Ovary (tissue), 9 donors: ENCODE measurements around the gene CHPF. TPM values are rescaled to one million over a fixed set of nuclear protein-coding genes. Genes with fewer than 3 reads are reported as not detected.

Experiments
- DNase-seq, 5 donors: peaks; one replicate each; pipeline ENCODE4 v3.0.0-alpha.2; 2019 to 2020
- H3K27ac ChIP-seq, 2 donors: fragments of 200-600 bp; one replicate each; pipeline versions ENCODE4 v1.5.1 to v1.8.0; 2019 to 2022
- H3K27me3 ChIP-seq: fragments of 200-600 bp; one replicate; pipeline ENCODE4 v1.8.0; 2022
- H3K36me3 ChIP-seq: fragments of 200-600 bp; sonication (generic); one replicate; pipeline ENCODE4 v1.5.1; 2019
- H3K4me1 ChIP-seq: one replicate; pipeline ENCODE4 v1.8.1; 2013; ENCODE audit warnings: mild to moderate bottlenecking, moderate library complexity; ENCODE audit not compliant: insufficient read depth
- H3K4me3 ChIP-seq: fragments of 200-600 bp; sonication (generic); one replicate; pipeline ENCODE4 v1.5.1; 2017
- H3K9me3 ChIP-seq, 2 donors: fragments of 200-600 bp in 1 of 2; sonication (generic) in 1 of 2; one replicate each; pipeline versions ENCODE4 v1.5.1 to v1.8.1; 2013 to 2019; ENCODE audit warnings: mild to moderate bottlenecking in 1 of 2, moderate library complexity in 1 of 2
- EP300 ChIP-seq: sonication (generic); formaldehyde crosslinking; IDR thresholded peaks from one replicate; pipeline ENCODE4 v1.6.1; 2017; ENCODE audit warnings: antibody characterized with exemption
- POLR2A ChIP-seq: fragments of 450-650 bp; IDR thresholded peaks from one replicate; pipeline ENCODE4 v1.6.1; 2017; ENCODE audit warnings: antibody characterized with exemption, mild to moderate bottlenecking, moderate library complexity
- WGBS, 3 donors: extraction: QIAGEN DNeasy Blood & Tissue Kit in 1 of 3; methylation state at CpG; one replicate each; pipeline versions ENCODE4 v1.1.5 to v1.1.7; 2013 to 2017; 5-methylcytosine and 5-hydroxymethylcytosine counted together
- intact Hi-C, 4 donors: fragments of 100-400 bp; cut with DNase I; formaldehyde crosslinking; loops; one replicate each; pipeline versions ENCODE4 v1.11.0 to v1.15.1; 2022 to 2023
- microRNA-seq, 3 donors: library from miRNA; unstranded; fragments of <30 nt; microRNA quantifications; one replicate each; pipeline versions ENCODE4 to v1.2.0, GENCODE V29; 2019 to 2020
- polyA plus RNA-seq, 2 donors: library from polyadenylated mRNA; stranded (reverse); fragments of 200-250 nt in 1 of 2; fragments of 350-450 nt in 1 of 2; fragmentation: Illumina TruSeq in 1 of 2; extraction: RNeasy Lipid Tissue Mini Kit (QIAGEN cat#74804) in 1 of 2; gene quantifications; one replicate each; pipeline ENCODE4 v1.2.3, GENCODE V29; 2013 to 2014
- small RNA-seq: library from RNA; depleted of rRNA; stranded (forward); fragments of <200 nt; gene quantifications from one replicate; pipeline ENCODE3, GENCODE V24; 2016
- total RNA-seq, 7 donors: library from RNA; depleted of rRNA in 2 of 7; stranded (reverse); fragments of >200 nt in 2 of 7; fragmentation: NEBNext Ultra II Directional in 3 of 7; extraction: Animal tissue kit (Norgen Biotek cat#: 25700) in 3 of 7; gene quantifications; one replicate each; pipeline versions ENCODE4 v1.1.0 to v1.2.4, GENCODE V29; 2016 to 2023
- TF ChIP-seq, protein P1 (sequence below), 3 donors: fragments of 450-650 bp in 2 of 3; fragments of 200-600 bp in 1 of 3; IDR thresholded peaks; one replicate each; pipeline versions ENCODE4 v1.5.1 to v1.8.0; 2016 to 2022; ENCODE audit warnings: antibody characterized with exemption in 3 of 3, mild to moderate bottlenecking in 1 of 3
- donor health status: DM: no; HTN: no; CAD: no; lungs with moderate emphysema.
- donor health status: DM: no; HTN: no; CAD: no.
- donor health status: Bipolar disorder and iron deficiency.
- donor health status: DM: yes; HTN: yes; CAD: no.
- donor health status: DM: no; HTN: no; CAD: no.
- donor health status: DM: yes; HTN: yes; CAD: no.

Gene CHPF
- total and polyA plus RNA-seq, 9 donors, result 4.0 to 181 (median 120) TPM

GRCh38 chr2:219491278-219491963 is 52.2 kb downstream of the CHPF start:
- intact Hi-C loops, result no loop called here
- WGBS, 3 donors, result 86 to 88% (median 87%) methylated on average over 14 of the region's 14 CpGs

DNA sequence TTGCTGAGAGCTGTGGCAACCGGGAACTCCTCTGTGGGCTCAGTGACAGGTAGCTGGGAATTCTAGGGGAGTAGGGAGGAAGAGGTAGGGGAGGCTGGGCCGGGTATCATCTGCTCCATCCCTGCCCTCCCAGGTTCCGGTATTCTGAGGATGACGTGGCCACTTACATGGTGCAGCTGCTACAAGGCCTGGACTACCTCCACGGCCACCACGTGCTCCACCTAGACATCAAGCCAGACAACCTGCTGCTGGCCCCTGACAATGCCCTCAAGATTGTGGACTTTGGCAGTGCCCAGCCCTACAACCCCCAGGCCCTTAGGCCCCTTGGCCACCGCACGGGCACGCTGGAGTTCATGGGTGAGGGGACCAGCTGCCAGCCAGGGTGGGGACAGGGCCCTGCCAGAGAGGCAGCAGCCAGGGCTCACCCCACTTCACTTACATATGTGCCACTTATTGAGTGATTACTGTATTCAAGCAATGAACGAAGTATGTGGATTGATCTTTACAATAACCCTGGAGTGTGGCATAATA is 52.9 kb downstream of the CHPF start:
- TF ChIP-seq, protein P1, sequence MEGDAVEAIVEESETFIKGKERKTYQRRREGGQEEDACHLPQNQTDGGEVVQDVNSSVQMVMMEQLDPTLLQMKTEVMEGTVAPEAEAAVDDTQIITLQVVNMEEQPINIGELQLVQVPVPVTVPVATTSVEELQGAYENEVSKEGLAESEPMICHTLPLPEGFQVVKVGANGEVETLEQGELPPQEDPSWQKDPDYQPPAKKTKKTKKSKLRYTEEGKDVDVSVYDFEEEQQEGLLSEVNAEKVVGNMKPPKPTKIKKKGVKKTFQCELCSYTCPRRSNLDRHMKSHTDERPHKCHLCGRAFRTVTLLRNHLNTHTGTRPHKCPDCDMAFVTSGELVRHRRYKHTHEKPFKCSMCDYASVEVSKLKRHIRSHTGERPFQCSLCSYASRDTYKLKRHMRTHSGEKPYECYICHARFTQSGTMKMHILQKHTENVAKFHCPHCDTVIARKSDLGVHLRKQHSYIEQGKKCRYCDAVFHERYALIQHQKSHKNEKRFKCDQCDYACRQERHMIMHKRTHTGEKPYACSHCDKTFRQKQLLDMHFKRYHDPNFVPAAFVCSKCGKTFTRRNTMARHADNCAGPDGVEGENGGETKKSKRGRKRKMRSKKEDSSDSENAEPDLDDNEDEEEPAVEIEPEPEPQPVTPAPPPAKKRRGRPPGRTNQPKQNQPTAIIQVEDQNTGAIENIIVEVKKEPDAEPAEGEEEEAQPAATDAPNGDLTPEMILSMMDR (IDR thresholded peaks at IDR 0.05), result no peak
- TF ChIP-seq EP300, result no peak
- TF ChIP-seq POLR2A, result no peak
- no peak for DNase-seq
- intact Hi-C loops, result no loop called here
- Histone ChIP-seq H3K4me3 (no peak overlapping the region), H3K36me3 (no peaks in the 10 kb centered on the region), H3K27me3 (no peaks in the 10 kb centered on the region), H3K4me1 (no peaks in the 10 kb centered on the region), H3K9me3 (no peaks in the 10 kb centered on the region), H3K27ac (no peak overlapping the region)
- 85 to 91% (median 90%) methylated on average over 5 to 10 of the region's 10 CpGs for WGBS, 3 donors

More at GRCh38 chr2:219491278-219491963, 52.2 kb downstream of the CHPF start:
- Histone ChIP-seq H3K36me3 (no peaks in the 10 kb centered on the region), H3K27me3 (no peaks in the 10 kb centered on the region), H3K9me3 (no peaks in the 10 kb centered on the region), H3K4me3 (no peak overlapping the region), H3K4me1 (no peaks in the 10 kb centered on the region), H3K27ac (no peak overlapping the region)
- no peak for DNase-seq
- TF ChIP-seq POLR2A (no peak), EP300 (no peak)
- TF ChIP-seq, protein P1 (IDR thresholded peaks at IDR 0.05), result no peak

GRCh38 chr2:219490186-219490585 is 53.4 kb downstream of the CHPF start:
- Histone ChIP-seq H3K9me3 (no peaks in the 10 kb centered on the region), H3K36me3 (no peaks in the 10 kb centered on the region), H3K4me3 (no peak overlapping the region), H3K27ac (no peak overlapping the region), H3K27me3 (no peaks in the 10 kb centered on the region), H3K4me1 (no peaks in the 10 kb centered on the region)
- whole genome bisulfite sequencing, 3 donors, result 87 to 93% (median 89%) methylated on average over 23 of the region's 23 CpGs
- intact Hi-C loops, result no loop called here
- DNase-seq, result no peak
- TF ChIP-seq EP300 (no peak), POLR2A (no peak)
- TF ChIP-seq, protein P1 (IDR thresholded peaks at IDR 0.05), result no peak

GRCh38 chr2:219489315-219489714 is 54.3 kb downstream of the CHPF start:
- H3K36me3 ChIP-seq, result no peaks in the 10 kb centered on the region
- H3K4me3 ChIP-seq, result no peak overlapping the region
- TF ChIP-seq, protein P1 (IDR thresholded peaks at IDR 0.05), result no peak
- TF ChIP-seq EP300, result no peak
- H3K27me3 ChIP-seq, result no peaks in the 10 kb centered on the region
- H3K27ac ChIP-seq, result no peak overlapping the region
- WGBS, 3 donors, result 90 to 93% (median 91%) methylated on average over 9 of the region's 9 CpGs
- H3K4me1 ChIP-seq, result peaks cover 1% of the 10 kb centered on the region
- no peak for DNase-seq
- intact Hi-C loops, result no loop called here
- no peaks in the 10 kb centered on the region for H3K9me3 ChIP-seq

Small RNA genes lying within 50 kb of the gene (microRNA-seq; reads per million reads assigned to microRNA genes)
- 1.1 to 2.8 (median 2.3) reads per million in 3 donors for gene MIR3132

Small RNA genes lying within 50 kb of the gene (small RNA-seq; reads per million reads assigned to genes)
- gene MIR3132 (not detected), gene RN7SKP213 (not detected)

Other genes with a start within 250 kb of the CHPF start
- gene PTPRN, start 234.4 kb downstream of the CHPF start, total RNA-seq, result 1 to 10 TPM in 3 of 7 donors, under 1 TPM in 3, not detected in 1; 0.12 to 2.3 (median 0.82) TPM
- gene PTPRN, start 234.4 kb downstream of the CHPF start, polyA plus RNA-seq, result 1 to 10 TPM in 1 of 2 donors, under 1 TPM in 1; 0.08 to 1.3 TPM
- gene RESP18, start 211.1 kb downstream of the CHPF start, total RNA-seq, result not detected
- not detected for gene RESP18, start 211.1 kb downstream of the CHPF start, polyA plus RNA-seq
- 10 to 100 TPM; 34.7 to 72.9 (median 66.4) TPM for gene DNPEP, start 155.9 kb downstream of the CHPF start, total RNA-seq
- gene DNPEP, start 155.9 kb downstream of the CHPF start, polyA plus RNA-seq, result 10 to 100 TPM; 23.4 to 54.2 TPM
- 1,000 to 10,000 TPM in 1 of 7 donors, 100 to 1,000 TPM in 4, 10 to 100 TPM in 2; 86.5 to 1,061 (median 184) TPM for gene DES, start 125.4 kb downstream of the CHPF start, total RNA-seq
- gene DES, start 125.4 kb downstream of the CHPF start, polyA plus RNA-seq, result 100 to 1,000 TPM; 149 to 642 TPM
- 10 to 100 TPM; 13.9 to 79.7 (median 29.6) TPM for gene SPEG, start 109.0 kb downstream of the CHPF start, total RNA-seq
- 10 to 100 TPM in 1 of 2 donors, 1 to 10 TPM in 1; 9.9 to 31.4 TPM for gene SPEG, start 109.0 kb downstream of the CHPF start, polyA plus RNA-seq
- gene GMPPA, start 44.9 kb downstream of the CHPF start, total RNA-seq, result 10 to 100 TPM; 14.2 to 35.7 (median 23.7) TPM
- 10 to 100 TPM; 20.0 to 33.7 TPM for gene GMPPA, start 44.9 kb downstream of the CHPF start, polyA plus RNA-seq
- gene ASIC4, start 29.3 kb downstream of the CHPF start, total RNA-seq, result under 1 TPM in 3 of 7 donors, not detected in 4; 0.10 to 0.28 (median 0.24) TPM
- gene ASIC4, start 29.3 kb downstream of the CHPF start, polyA plus RNA-seq, result under 1 TPM in 1 of 2 donors, not detected in 1; 0.05 TPM
- gene TMEM198, start 219 bp upstream of the CHPF start, total RNA-seq, result 10 to 100 TPM in 6 of 7 donors, 1 to 10 TPM in 1; 5.8 to 22.7 (median 10.7) TPM
- 1 to 10 TPM in 1 of 2 donors, under 1 TPM in 1; 0.62 to 6.5 TPM for gene TMEM198, start 219 bp upstream of the CHPF start, polyA plus RNA-seq
- gene OBSL1, start 27.7 kb upstream of the CHPF start, total RNA-seq, result 100 to 1,000 TPM; 230 to 740 (median 473) TPM
- gene OBSL1, start 27.7 kb upstream of the CHPF start, polyA plus RNA-seq, result 100 to 1,000 TPM in 1 of 2 donors, 10 to 100 TPM in 1; 53.2 to 431 TPM
- gene INHA, start 28.5 kb upstream of the CHPF start, total RNA-seq, result 100 to 1,000 TPM in 2 of 7 donors, 10 to 100 TPM in 5; 38.4 to 165 (median 78.3) TPM
- gene INHA, start 28.5 kb upstream of the CHPF start, polyA plus RNA-seq, result 100 to 1,000 TPM in 1 of 2 donors, 10 to 100 TPM in 1; 96.3 to 162 TPM
- 10 to 100 TPM; 30.3 to 73.7 (median 43.8) TPM for gene STK11IP, start 54.0 kb upstream of the CHPF start, total RNA-seq
- 10 to 100 TPM in 1 of 2 donors, 1 to 10 TPM in 1; 9.2 to 46.2 TPM for gene STK11IP, start 54.0 kb upstream of the CHPF start, polyA plus RNA-seq
- 100 to 1,000 TPM in 4 of 7 donors, 10 to 100 TPM in 3; 29.6 to 232 (median 106) TPM for gene SLC4A3, start 83.8 kb upstream of the CHPF start, total RNA-seq
- gene SLC4A3, start 83.8 kb upstream of the CHPF start, polyA plus RNA-seq, result 10 to 100 TPM in 1 of 2 donors, 1 to 10 TPM in 1; 5.3 to 83.6 TPM